ENCODE data around the gene HMGN3. TPM values are rescaled to one million over a fixed set of nuclear protein-coding genes. Genes with fewer than 3 reads are reported as not detected.

Gene HMGN3
- 25.8 and 26.8 TPM in 2 replicates for total RNA-seq

DNA sequence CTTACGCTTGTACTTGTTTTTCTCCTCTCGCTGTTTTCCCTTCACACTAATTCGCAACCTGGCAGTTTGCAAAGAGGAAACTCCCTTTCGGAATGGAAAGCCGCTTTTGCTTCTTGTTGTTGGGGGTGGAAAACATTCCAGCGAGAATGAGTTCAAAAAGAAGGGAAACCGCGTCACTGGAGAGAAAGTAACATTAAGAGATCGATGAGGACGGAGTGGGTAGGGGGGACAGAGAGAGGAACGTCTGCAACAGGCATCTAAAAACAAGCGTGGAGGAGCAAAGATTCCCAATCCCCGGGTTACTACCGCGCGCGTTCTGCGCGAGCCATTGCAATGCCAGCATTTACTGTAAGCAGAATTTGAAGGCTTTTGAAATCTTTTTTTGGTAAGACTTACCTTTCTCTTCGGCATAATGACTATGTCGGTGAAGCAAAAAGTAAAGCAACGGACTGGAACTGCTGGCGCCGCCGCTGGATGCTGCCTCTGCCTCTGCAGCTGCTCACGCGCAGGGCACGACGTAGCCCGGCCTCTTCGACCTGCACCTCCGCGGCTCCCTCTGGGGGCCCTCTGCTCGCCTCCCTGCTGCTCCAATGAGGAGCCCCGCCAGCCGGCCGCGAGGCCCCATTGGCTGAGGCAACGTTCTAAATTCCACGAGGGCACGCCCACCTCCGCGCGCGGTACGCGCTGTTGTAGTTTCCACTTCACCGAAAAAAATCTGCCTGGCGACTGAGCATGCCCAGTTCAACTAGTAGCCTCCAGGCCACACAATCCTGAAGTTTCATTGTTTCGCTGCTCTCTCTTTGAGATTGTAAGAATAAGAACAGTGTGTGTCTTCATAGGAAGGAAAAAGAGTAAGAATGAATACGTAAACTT, at the start of gene HMGN3:
Gene HMGN3 (minus strand): TSS at position 533 of the 873 bp plus-strand sequence.

Other genes starting within 250 kb of the HMGN3 start
- gene PHIP, start 156.4 kb downstream of the HMGN3 start, total RNA-seq = 18.4 and 26.6 TPM in 2 replicates

All from subcutaneous preadipocyte (primary cell).